ENCODE data around the gene THOP1. TPM values are rescaled to one million over a fixed set of nuclear protein-coding genes. Genes with fewer than 3 reads are reported as not detected.

The THOP1 gene
- total RNA-seq, 4 donors from 2014 or later: 10.4 to 23.2 (median 21.5) TPM

GRCh38 chr19:2790194-2790556 is 4.9 kb downstream of the THOP1 start:
- no peak for TF ChIP-seq CTCF (IDR thresholded peaks at IDR 0.05; ENCODE audit: low read depth)

- no peak for TF ChIP-seq CTCF (IDR thresholded peaks at IDR 0.05; ENCODE audit: low read depth)
Measured at GRCh38 chr19:2790557-2791271, 5.4 kb downstream of the THOP1 start.

GRCh38 chr19:2791440-2791839 is 6.1 kb downstream of the THOP1 start:
- no peak for TF ChIP-seq CTCF (IDR thresholded peaks at IDR 0.05; ENCODE audit: low read depth)

GRCh38 chr19:2791876-2792275 is 6.6 kb downstream of the THOP1 start:
- TF ChIP-seq CTCF (IDR thresholded peaks at IDR 0.05; ENCODE audit: low read depth): no peak

GRCh38 chr19:2793126-2793525 is 7.8 kb downstream of the THOP1 start:
- TF ChIP-seq CTCF (IDR thresholded peaks at IDR 0.05; ENCODE audit: low read depth): no peak

- TF ChIP-seq CTCF (IDR thresholded peaks at IDR 0.05; ENCODE audit: low read depth): no peak
Measured at GRCh38 chr19:2793577-2793976, 8.3 kb downstream of the THOP1 start.

GRCh38 chr19:2795827-2796658 is 10.7 kb downstream of the THOP1 start:
- no peak for TF ChIP-seq CTCF (IDR thresholded peaks at IDR 0.05; ENCODE audit: low read depth)

All from subcutaneous adipose tissue (tissue), 4 donors.